ENCODE measurements around the gene HKDC1. TPM values are rescaled to one million over a fixed set of nuclear protein-coding genes. Genes with fewer than 3 reads are reported as not detected.

HKDC1 gene
- total and polyA plus RNA-seq, 10 of the 15 experiments (the other 5 are each of a cell fraction or from before 2014, with no cell fraction given) = 0.04 to 0.34 (median 0.13) TPM; not detected in 5

DNA sequence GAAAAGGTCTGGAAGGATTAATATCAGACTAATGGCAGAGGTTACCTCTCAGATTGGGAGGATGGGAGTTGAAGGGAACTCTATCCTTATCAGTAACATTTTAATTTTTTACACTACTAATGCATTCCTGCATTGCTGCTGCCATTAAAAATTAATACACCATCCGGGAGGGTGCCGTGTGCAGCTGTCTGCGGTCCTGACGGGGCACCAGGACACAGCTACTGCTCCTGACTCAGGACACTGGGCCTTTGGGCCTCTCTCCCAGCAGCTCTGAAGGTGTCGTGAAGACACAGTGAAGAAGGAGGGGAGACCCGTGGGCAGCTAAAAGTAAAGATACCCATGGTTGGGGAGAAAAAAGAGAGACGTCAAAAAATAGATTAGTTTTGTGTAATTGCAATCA lies 34.7 kb downstream of the HKDC1 start:
- 70% methylated on average over 7 of the region's 7 CpGs for WGBS (ENCODE audit: insufficient coverage, insufficient replicate concordance, low lambda C conversion rate, missing lambda C conversion rate)
- ChIA-PET SMC1A (ENCODE audit: uncharacterized antibody, unreplicated experiment) (no interaction called here), POLR2A (interaction anchor here (0.6 kb wide), 1 partner anchor 16 kb away, joined by 3 read pairs; no protein-coding TSS in a partner anchor), RAD21 (ENCODE audit: unreplicated experiment) (no interaction called here), CTCF (no interaction called here)
- Histone ChIP-seq H3K4me2 (ENCODE audit: control insufficient read depth, insufficient read depth) (no peak overlapping the region), H3K27me3 (replicated peaks in 1 of 2; ENCODE audit: control insufficient read depth in 2 of 2, insufficient read depth in 2 of 2, low read length in 1 of 2) (no peaks in the 10 kb centered on the region), H3K9me3 (replicated peaks; ENCODE audit: control insufficient read depth, insufficient read depth, low read length) (no peaks in the 10 kb centered on the region; the same call in none of the 3 replicates), H3K9ac (ENCODE audit: control insufficient read depth, insufficient read depth, low read length) (no peak overlapping the region), H2AFZ (ENCODE audit: control insufficient read depth, low read depth, low read length) (no peak overlapping the region), H3K27ac (ENCODE audit: control insufficient read depth, insufficient read depth) (no peak overlapping the region), H3K4me3 (no peak overlapping the region), H3K36me3 (ENCODE audit: control insufficient read depth in 2 of 2, insufficient read depth in 2 of 2, low read length in 1 of 2) (no peaks in the 10 kb centered on the region), H4K20me1 (ENCODE audit: control insufficient read depth, insufficient read depth) (no peaks in the 10 kb centered on the region), H3K4me1 (ENCODE audit: control insufficient read depth, insufficient read depth, low read length) (no peaks in the 10 kb centered on the region), H3K79me2 (ENCODE audit: control insufficient read depth, insufficient read depth, low read length) (no peaks in the 10 kb centered on the region)
- intact Hi-C loops (cut with micrococcal nuclease; ENCODE audit: unreplicated experiment) (no loop called here), in situ Hi-C loops (cut with MboI) (loop anchor here (10.0 kb wide), 1 partner anchor 380 kb away; the partner anchor contains the start of gene FAM241B)
- BruUV-seq (replicated peaks) = no TSS peak
- ATAC-seq (no peak), FAIRE-seq (no peak), DNase-seq (ENCODE audit: low read depth, low spot score) (no peak)
- no peak for TF ChIP-seq ZZZ3 (IDR thresholded peaks at IDR 0.05; ENCODE audit: control insufficient read depth, insufficient read length, low read depth)
- no peak for TF ChIP-seq RB1 (IDR thresholded peaks at IDR 0.05; ENCODE audit: borderline replicate concordance)
- TF ChIP-seq, protein P1, sequence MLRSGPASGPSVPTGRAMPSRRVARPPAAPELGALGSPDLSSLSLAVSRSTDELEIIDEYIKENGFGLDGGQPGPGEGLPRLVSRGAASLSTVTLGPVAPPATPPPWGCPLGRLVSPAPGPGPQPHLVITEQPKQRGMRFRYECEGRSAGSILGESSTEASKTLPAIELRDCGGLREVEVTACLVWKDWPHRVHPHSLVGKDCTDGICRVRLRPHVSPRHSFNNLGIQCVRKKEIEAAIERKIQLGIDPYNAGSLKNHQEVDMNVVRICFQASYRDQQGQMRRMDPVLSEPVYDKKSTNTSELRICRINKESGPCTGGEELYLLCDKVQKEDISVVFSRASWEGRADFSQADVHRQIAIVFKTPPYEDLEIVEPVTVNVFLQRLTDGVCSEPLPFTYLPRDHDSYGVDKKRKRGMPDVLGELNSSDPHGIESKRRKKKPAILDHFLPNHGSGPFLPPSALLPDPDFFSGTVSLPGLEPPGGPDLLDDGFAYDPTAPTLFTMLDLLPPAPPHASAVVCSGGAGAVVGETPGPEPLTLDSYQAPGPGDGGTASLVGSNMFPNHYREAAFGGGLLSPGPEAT (IDR thresholded peaks at IDR 0.05; ENCODE audit: low read depth) = no peak
- TF ChIP-seq SMARCA5 (IDR thresholded peaks at IDR 0.05) = no peak
- TF ChIP-seq, protein P2, sequence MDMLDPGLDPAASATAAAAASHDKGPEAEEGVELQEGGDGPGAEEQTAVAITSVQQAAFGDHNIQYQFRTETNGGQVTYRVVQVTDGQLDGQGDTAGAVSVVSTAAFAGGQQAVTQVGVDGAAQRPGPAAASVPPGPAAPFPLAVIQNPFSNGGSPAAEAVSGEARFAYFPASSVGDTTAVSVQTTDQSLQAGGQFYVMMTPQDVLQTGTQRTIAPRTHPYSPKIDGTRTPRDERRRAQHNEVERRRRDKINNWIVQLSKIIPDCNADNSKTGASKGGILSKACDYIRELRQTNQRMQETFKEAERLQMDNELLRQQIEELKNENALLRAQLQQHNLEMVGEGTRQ (IDR thresholded peaks at IDR 0.05; ENCODE audit: borderline replicate concordance, low read depth, low read length) = no peak

Data from GM12878 (cell line).